ENCODE data around the gene GLT6D1. TPM values are rescaled to one million over a fixed set of nuclear protein-coding genes. Genes with fewer than 3 reads are reported as not detected.

The GLT6D1 gene
- total RNA-seq, 1 donor, result not detected

- TF ChIP-seq CTCF (IDR thresholded peaks at IDR 0.05; ENCODE audit: insufficient read depth, low read length), result no peak
- DNase-seq (ENCODE audit: low read depth), result no peak
- H3K4me3 ChIP-seq (ENCODE audit: low read depth, low read length), result no peak overlapping the region
Measured at GRCh38 chr9:135580664-135581380, 58.5 kb downstream of the GLT6D1 start.

- no peak for DNase-seq (ENCODE audit: low read depth)
- no peak for TF ChIP-seq CTCF (IDR thresholded peaks at IDR 0.05; ENCODE audit: insufficient read depth, low read length)
- H3K4me3 ChIP-seq (ENCODE audit: low read depth, low read length), result no peak overlapping the region
Measured at GRCh38 chr9:135579889-135580660, 59.3 kb downstream of the GLT6D1 start.

GRCh38 chr9:135579356-135579755, 60.0 kb downstream of the GLT6D1 start:
- no peak overlapping the region for H3K4me3 ChIP-seq (ENCODE audit: low read depth, low read length)
- DNase-seq (ENCODE audit: low read depth), result no peak
- TF ChIP-seq CTCF (IDR thresholded peaks at IDR 0.05; ENCODE audit: insufficient read depth, low read length), result no peak

- no peak for DNase-seq (ENCODE audit: low read depth)
- no peak overlapping the region for H3K4me3 ChIP-seq (ENCODE audit: low read depth, low read length)
- TF ChIP-seq CTCF (IDR thresholded peaks at IDR 0.05; ENCODE audit: insufficient read depth, low read length), result no peak
Measured at GRCh38 chr9:135577256-135577655, 62.1 kb downstream of the GLT6D1 start.

GRCh38 chr9:135575995-135576631, 63.2 kb downstream of the GLT6D1 start:
- DNase-seq (ENCODE audit: low read depth), result no peak
- no peak for TF ChIP-seq CTCF (IDR thresholded peaks at IDR 0.05; ENCODE audit: insufficient read depth, low read length)
- no peak overlapping the region for H3K4me3 ChIP-seq (ENCODE audit: low read depth, low read length)

- H3K4me3 ChIP-seq (ENCODE audit: low read depth, low read length), result no peak overlapping the region
- no peak for TF ChIP-seq CTCF (IDR thresholded peaks at IDR 0.05; ENCODE audit: insufficient read depth, low read length)
- no peak for DNase-seq (ENCODE audit: low read depth)
Measured at GRCh38 chr9:135574943-135575342, 64.4 kb downstream of the GLT6D1 start.

Data from fibroblast of the aortic adventitia (primary cell).